Limb (tissue), 2 donors: Measurements from ENCODE around the gene BCL7C.
"Not testable (repeated sequence)": the region's sequence is repeated elsewhere in the genome, so short reads cannot be mapped to it uniquely, and the experiment has no call there.

ENCODE experiments used
- DNase-seq, 2 donors: peaks; one replicate each; pipeline ENCODE4 v3.0.0-alpha.2; 2016; ENCODE audit errors: extremely low spot score in 2 of 2

The BCL7C gene

DNA sequence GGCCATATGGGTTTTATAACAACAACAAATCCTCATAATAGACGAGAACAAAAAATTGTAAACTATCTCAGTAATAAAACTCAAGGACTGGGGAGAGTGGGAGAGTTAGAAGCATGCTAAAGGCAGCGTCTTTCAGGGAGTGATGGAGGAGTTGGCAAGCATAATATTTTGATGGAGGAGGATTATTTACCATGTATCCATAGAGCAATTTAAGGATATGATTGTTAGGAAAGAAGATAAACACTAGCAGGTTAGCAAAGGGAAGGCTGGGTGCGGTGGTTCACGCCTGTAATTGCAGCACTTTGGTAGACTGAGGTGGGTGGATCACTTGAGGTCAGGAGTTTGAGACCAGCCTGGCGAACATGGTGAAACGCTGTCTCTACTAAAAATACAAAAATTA lies 27.8 kb downstream of the BCL7C start:
- no peak for DNase-seq

DNA sequence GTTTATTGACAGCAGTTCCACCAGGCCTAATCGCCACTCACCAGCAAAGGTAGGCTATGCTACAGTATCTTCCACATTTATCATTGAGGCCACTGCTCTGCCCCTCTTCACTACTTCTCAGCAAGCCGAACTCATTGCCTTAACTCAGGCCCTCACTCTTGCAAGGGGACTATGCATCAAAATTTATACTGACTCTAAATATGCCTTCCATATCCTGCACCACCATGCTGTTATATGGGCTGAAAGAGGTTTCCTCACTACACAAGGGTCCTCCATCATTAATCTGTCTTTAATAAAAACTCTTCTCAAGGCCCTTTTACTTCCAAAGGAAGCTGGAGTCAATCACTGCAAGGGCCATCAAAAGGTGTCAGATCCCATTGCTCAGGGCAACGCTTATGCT lies 30.7 kb downstream of the BCL7C start:
- not testable (repeated sequence) for DNase-seq

DNA sequence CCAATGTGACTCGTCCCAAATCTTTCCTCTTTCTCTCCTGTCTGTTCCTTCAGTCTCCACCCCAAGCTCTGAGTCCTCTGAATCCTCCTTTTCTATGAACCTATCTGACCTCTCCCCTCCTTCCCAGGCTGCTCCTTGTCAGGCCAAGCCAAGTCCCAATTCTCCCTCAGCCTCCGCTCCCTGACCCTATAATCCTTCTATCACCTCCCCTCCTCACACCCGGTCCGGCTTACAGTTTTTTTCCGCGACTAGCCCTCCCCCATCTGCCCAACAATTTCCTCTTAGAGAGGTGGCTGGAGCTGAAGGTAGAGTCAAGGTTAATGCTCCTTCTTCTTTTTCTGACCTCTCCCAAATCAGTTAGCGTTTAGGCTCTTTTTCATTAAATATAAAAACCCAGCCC lies 33.1 kb downstream of the BCL7C start:
- not testable (repeated sequence) for DNase-seq

DNA sequence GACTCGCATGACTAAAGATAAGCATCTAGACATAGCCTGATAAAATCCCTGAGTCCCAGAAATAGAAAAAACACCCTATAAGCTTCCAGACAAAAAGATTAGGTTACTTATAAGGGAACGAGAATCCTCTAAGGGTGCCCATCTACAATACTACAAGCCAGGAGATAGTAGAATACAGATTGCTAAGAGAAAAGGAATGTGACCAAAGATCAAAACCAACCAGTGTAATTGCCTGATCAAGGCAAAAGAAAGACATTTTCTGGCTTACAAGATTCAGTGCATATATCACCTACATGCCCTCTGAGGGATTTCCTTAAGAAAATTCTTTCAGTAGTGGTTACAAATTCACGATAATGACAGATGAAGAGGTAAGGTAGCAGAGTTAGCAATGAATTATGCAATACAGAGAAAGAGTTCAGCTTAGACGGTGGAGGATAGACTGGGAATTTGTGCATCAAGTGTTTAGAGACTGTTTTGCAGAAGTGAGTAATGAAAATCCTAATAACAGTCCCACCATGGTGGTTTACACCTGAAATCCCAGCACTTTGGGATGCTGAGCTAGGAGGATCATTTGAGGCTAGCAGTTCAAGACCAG lies 35.0 kb downstream of the BCL7C start:
- no peak for DNase-seq

DNA sequence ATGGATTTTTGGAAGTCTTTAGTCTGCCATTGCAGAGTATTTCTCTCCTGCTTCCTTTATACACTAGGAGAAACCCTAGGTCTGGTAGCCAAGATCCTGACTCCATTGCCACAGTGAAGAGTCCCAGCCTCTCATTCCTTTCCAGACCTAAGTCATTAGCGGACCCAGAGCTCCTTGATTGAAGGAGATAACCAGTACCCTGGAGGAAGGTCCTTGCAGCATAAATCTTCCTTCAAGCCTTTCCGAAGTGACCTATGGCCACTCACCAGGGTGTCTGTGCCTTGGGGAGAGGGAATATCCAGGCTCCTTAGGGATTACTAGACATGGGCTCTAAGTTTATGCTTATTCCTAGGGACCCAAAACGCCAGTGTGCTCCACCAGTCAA lies 35.8 kb downstream of the BCL7C start:
- no peak for DNase-seq

DNA sequence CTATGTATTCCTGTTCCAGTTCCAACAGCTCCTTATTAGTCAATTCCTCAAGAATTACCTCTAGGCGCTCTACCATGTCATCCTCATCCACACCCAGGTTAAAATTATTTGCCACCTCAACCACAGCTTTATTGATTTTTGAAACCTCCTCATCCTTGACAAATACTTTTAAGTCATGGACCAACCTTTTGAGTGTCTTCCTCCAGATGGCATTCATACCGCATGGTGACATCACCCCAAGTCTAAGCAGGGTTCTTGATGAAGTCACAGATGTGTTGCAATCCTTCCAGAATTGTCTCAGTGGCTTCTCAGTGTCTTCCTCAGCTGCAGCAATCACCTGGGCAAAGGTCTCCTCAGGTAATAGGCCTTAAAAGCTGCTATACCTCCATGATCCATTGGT lies 40.1 kb downstream of the BCL7C start:
- DNase-seq = no peak

DNA sequence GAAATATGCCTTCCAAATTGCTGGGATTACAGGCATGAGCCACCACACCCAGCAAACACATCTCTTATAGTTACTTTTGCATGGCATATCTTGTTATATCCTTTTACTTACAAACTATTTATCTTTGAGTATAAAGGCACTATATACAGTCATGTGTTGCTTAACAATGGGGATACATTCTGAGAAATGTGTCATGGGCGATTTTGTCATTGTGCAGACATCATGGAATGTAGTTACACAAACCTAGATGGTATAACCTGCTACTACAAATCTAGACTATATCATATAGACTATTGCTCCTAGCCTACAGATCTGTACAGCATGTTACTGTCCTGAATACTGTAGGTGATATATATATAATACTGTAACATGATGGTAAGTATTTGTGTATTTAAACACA lies 43.6 kb downstream of the BCL7C start:
- no peak for DNase-seq

DNA sequence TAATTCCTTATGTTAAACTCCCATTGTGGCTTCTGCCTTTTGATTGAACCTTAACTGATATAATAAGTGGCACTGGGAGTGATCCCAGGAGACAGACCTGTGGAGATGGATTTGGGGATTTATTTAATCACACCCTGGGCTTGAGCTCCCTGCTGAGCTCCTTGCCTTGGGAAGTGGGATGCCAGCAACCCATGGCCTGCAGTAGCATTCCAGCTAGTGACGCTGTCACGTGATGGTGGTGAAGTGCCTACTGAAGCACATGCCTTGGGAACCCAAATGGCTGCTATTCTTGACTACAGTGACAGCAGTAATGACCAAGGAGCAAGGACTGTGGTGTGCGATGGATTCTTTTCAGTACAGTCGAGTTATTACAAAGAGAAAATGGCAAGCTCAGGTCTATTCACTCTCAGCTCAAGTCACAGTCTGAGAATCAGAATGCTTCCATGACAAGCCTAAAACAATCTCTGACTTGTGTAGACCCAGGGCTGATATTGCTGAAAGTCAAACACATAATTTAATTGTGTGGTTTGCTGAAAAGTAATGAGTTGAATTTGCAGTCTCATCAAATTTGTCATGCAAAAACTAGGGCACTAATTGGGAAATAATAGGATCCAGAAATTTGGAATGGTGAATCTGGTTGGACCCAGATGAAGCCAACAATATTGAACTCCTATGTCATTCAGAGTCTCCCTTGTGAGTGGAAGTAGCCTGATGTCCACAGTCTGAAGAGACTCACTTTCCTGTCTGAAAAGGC lies 47.1 kb downstream of the BCL7C start:
- DNase-seq = no peak

DNA sequence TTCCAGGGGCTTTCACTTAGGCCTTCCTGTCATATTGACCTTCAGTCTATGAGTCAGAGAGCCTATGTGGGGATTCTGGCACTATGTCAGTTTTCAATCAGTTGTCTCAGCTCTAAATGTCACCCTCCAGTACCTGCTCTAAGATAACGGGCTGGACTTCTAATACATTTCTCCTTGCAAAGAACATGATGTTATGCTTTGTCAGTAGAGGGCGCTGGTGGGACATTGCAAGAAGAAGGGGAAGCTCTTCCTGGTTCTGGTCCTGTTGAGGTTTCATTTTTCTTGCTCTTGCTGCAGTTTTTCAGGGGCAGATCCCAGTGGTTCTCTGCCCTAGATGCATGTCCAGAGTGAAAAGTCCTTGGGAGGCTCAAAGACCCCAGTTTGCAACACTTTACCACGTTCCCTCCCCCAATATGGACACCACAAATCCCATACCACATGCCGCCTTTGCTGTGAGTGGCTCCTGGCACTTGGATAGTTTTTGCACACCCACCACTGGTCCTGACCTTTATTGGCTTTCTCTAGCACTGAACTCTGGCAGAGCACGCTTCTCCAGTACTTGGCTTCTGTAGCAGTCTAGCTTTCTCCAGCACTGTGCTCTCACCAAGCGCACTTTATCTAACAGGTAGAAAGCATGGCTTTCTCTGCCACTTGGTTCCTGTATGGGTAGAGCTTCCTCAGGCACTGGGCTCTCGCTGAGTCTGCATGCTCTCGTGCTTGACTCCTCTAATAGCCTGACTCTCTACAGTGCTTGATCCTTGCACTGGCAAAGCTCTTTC lies 49.0 kb downstream of the BCL7C start:
- peak; percentile 66 to 84 for DNase-seq

DNA sequence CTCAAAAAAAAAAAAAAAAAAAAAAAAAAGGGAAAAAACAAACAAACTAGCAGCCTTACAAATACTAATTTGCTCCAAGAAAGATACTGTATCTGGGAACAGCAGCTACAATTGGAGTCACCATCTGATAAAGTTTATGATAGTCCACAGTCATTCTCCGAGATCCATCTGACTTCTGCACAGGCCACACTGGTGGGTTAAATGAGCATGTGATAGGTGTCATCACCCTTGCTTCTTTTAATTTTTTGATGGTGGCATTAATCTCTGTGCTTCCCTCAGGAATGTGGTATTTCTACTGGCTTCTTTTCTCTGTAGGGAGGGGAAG lies 49.6 kb downstream of the BCL7C start:
- no peak for DNase-seq

DNA sequence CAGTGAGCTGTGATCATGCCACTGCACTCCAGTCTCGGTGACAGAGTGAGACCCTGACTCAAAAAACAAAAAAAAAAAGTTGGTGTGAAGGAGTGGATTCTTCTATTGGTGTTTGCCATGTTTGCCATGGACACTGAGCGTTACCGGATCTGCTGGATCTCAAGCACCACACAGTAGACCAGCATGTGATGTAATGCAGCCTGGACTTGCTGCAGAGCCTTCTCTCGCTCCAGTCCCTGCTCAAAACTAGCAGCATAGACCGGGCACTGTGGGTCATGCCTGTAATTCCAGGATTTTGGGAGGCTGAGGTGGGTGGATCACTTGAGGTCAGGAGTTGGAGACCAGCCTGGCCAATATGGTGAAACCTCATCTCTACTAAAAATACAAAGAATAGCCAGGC lies 50.4 kb downstream of the BCL7C start:
- DNase-seq = no peak

DNA sequence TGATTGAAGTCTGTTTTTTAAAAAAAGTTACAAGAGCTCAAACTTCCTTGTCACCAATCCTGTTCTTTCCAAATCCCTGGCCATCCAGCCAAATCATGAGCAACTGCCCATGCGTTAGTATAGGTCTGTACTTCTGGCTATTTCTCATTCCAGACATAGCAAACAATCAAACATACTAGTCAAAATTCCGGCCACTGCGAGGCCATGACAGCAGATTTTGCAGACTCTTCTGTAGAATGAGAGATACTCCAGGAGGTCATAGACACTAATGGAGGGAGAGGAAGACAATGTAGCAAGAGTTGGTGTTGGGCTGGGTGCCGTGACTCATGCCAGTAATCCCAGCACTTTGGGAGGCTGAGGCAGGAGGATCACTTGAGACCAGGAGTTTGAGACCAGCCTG lies 50.9 kb downstream of the BCL7C start:
- DNase-seq = no peak

DNA sequence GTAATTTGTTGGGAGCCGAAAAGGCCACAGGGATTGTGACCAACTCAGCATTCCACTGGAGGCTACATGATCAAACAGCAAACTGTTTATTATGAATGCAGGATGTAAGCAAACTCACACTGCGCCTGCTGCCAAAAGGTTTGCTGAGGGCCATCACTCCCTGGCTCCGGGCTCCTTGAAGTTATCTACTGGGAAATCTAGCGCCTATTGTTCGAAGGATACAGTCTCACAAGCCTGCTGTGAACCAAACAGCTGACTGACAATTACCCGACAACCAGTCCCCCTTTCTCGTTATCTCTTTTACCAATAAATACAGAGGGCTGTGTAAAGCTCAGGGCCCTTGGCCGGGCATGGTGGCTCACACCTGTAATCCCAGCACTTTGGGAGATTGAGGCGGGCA lies 52.5 kb downstream of the BCL7C start:
- DNase-seq = no peak

DNA sequence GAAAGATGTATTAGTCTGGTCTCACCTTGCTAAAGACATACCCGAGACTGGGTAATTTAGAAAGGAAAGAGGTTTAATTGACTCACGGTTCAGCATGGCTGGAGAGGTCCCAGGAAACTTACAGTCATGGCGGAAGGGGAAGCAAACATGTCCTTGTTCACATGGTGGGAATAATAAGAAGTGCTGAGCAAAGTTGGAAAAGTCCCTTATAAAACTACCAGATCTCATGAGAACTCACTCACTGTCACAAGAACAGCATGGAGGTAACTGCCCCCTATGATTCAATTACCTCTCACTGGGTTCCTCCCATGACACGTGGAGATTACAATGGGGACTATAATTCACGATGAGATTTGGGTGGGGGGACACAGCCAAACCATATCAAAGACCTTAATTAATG lies 53.3 kb downstream of the BCL7C start:
- no peak for DNase-seq

DNA sequence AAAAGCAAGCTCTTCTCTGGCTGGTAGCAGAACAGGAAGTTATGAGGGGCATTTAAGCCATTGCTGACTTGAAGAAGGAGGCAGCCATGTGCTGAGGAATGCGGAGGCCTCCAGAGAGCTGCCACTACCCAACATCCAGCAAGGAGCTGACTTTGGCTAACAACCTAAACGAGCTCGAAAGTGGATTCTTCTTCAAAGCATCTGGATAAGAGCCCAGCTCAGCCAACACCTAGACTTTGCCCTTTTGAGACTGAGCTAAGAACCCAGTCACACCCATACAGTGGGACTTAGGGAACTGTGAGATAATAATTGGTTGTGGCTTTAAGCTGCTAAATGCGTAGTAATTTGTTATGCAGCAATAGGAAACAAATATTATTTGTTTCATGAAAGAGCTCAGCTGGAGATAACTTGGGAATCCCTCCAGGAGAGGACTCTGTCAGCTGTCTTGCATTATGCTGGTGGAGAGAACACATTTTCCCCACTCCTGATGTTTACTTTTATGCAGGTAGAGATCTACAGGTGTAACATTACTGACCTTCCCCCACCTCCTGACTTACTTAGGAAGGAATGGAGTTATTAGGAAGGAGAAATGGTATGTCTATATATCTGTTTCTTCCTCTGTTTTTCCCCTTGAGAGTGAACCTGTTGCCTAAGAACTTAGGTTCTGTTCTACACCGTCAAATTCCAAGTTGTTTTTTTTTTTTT lies 54.2 kb downstream of the BCL7C start:
- no peak for DNase-seq

DNA sequence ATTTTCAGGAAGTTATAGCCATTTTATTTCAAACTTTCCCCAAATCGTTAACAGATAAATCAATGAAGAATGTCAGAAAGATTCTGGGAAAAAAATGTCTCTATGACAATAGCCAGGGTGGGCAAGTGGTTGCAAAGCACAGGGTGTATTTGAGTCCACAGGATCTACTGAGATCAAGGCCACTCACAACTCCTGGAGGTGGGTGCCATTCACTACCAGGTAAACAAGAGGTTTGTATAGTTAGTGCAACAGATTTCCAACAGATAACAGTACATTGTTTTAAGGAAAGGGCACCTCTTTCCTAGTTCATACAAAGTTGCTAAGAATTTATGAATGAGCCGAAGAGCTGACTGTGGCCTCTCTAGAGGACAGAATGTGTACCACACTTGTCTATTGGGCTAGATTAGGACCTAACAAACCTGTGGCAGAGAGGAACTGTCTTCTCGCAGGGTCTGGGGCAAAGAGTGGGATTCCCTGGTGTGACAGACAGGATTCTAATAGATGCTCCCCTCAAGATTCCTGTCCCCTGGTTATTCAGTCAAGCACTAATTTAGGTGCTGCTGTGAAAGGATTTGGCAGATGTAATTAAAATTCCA lies 54.9 kb downstream of the BCL7C start:
- no peak for DNase-seq

DNA sequence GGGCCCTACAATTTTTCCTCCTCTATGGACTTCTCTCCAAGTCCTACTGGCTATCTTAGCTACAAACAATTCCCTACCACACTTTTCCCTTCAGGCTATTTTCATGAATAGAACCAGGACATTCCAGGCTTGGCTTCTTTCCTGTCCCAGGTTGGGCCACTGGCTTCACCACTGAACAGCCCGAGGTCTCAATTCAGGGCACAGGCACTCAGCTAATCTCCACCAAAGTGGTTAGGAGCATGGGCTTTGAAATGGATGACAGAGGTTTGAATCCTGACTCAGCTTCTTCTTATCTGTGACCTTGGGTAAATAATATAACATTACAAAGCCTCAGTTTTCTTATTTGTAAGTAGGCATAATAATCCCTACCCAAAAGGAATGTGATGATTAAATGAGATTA lies 56.0 kb downstream of the BCL7C start:
- DNase-seq = no peak
